CD4-positive, alpha-beta memory T cell (primary cell): Measurements from ENCODE around the gene DMAC2L. TPM values are rescaled to one million over a fixed set of nuclear protein-coding genes. Genes with fewer than 3 reads are reported as not detected.

Experiments
- CTCF ChIA-PET: fragments of 350-600 bp; sonication (Branson Sonifier 250); formaldehyde crosslinking; loops from one replicate; lab custom pipeline; 2021; ENCODE audit warnings: inconsistent platforms; ENCODE audit not compliant: partially characterized antibody; lab: Charles Lee
- POLR2A ChIA-PET: fragments of 350-600 bp; sonication (Branson Sonifier 250); formaldehyde crosslinking; loops from one replicate; lab custom pipeline; 2021; ENCODE audit not compliant: partially characterized antibody; lab: Charles Lee
- DNase-seq, 5 donors: peaks; one replicate each; pipeline versions ENCODE4 v3.0.0 to v3.0.0-alpha.2; 2020 to 2022; ENCODE audit warnings: mixed read lengths in 1 of 5
- H3K27ac ChIP-seq: one replicate; pipeline ENCODE4 v1.7.0; 2013; ENCODE audit warnings: low read depth, low read length
- H3K27me3 ChIP-seq: 2 replicates; pipeline ENCODE4 v1.7.0; 2013; ENCODE audit warnings: mild to moderate bottlenecking, low read length, moderate library complexity; ENCODE audit not compliant: insufficient read depth
- H3K36me3 ChIP-seq: 2 replicates; pipeline ENCODE4 v1.7.0; 2013; ENCODE audit warnings: mild to moderate bottlenecking, low read length, moderate library complexity; ENCODE audit not compliant: insufficient read depth
- H3K4me1 ChIP-seq: 2 replicates; pipeline ENCODE4 v1.7.0; 2013; ENCODE audit warnings: mild to moderate bottlenecking, low read length, moderate library complexity; ENCODE audit not compliant: insufficient read depth
- H3K4me3 ChIP-seq, 2 donors: one replicate each; pipeline ENCODE4 v1.7.0; 2013; ENCODE audit warnings: low read length in 2 of 2, mild to moderate bottlenecking in 1 of 2
- H3K9me3 ChIP-seq, 2 donors: one replicate each; pipeline ENCODE4 v1.7.0; 2013; ENCODE audit warnings: low read length in 2 of 2, control low read depth in 1 of 2; ENCODE audit not compliant: control insufficient read depth in 1 of 2
- H3K27ac Mint-ChIP-seq, 7 donors: one replicate each; pipeline ENCODE4 v1.8.0; 2020 to 2021; ENCODE audit warnings: mixed read lengths in 7 of 7, mild to moderate bottlenecking in 6 of 7, inconsistent platforms in 3 of 7, moderate library complexity in 3 of 7
- H3K27me3 Mint-ChIP-seq, 2 donors: one replicate each; pipeline ENCODE4 v1.8.0; 2020 to 2021; ENCODE audit warnings: mixed read lengths in 2 of 2
- H3K36me3 Mint-ChIP-seq, 2 donors: one replicate each; pipeline ENCODE4 v1.8.0; 2020 to 2021; ENCODE audit warnings: mixed read lengths in 2 of 2, inconsistent platforms in 1 of 2, mild to moderate bottlenecking in 1 of 2
- H3K4me1 Mint-ChIP-seq, 4 donors: one replicate each; pipeline ENCODE4 v1.8.0; 2020 to 2021; ENCODE audit warnings: mixed read lengths in 4 of 4, mild to moderate bottlenecking in 1 of 4
- H3K4me3 Mint-ChIP-seq, 8 donors: one replicate each; pipeline ENCODE4 v1.8.0; 2020 to 2021; ENCODE audit warnings: mixed read lengths in 8 of 8, mild to moderate bottlenecking in 7 of 8, moderate library complexity in 6 of 8, inconsistent platforms in 3 of 8
- H3K9me3 Mint-ChIP-seq, 8 donors: one replicate each; pipeline ENCODE4 v1.8.0; 2020 to 2021; ENCODE audit warnings: mixed read lengths in 8 of 8, mild to moderate bottlenecking in 5 of 8, inconsistent platforms in 3 of 8, moderate library complexity in 1 of 8
- intact Hi-C: fragments of 100-400 bp; cut with micrococcal nuclease; formaldehyde crosslinking; loops from one replicate; pipeline ENCODE4 v1.15.1; 2023
- polyA plus RNA-seq, 2 donors: library from polyadenylated mRNA; unstranded; fragments of 300-500 nt; fragmentation: Illumina TruSeq; gene quantifications; one replicate each; pipeline ENCODE4 v1.2.3, GENCODE V29; 2021
- total RNA-seq, 2 experiments: library from RNA; stranded (reverse); gene quantifications; one replicate each; pipeline ENCODE4 v1.2.3, GENCODE V29; 2021

Gene DMAC2L
- total and polyA plus RNA-seq, 4 experiments from 2014 or later, result 14.3 to 19.5 (median 17.4) TPM

DNA sequence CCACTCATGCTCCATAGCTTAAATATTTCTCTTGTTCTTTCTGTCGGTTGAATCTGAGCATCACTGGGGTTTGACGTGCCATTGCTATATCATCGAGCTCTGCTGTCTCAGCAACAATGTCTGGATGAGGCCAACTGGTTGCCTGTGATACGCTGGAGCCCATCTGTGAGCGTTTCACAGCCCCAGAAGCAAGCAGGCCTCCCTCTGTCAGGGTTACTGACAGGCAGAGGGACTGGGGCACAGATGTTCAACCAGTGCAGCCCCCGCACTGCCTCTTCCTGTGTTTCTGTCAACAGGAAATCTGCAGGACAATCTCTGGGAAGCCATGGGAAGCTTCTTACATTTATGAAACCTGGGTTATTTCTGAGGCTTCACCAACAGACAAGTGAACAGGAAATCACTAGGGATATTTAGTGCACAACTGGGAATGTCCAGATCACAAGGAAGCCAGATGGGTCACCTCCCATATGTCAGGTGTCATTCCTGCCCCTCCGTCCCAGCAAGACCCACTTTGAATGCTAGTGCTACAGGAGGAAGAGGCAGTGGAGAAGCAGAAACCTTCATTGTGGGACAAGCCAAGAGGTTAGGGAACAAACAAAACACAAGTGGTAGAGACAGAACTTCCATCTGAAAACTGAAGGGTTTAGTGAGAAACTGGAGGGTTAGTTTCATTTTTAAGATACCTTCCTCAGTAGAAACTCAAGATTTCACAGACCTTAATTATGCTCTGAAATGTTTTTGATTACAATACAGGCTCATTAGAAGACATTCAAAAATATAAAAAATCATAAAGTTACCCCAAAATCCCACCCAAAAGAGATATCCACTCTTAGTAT is 24.1 kb downstream of the DMAC2L start:
- Histone ChIP-seq H3K27ac (no peak overlapping the region), H3K4me1 (peaks cover 9% of the 10 kb centered on the region), H3K36me3 (peaks cover 6% of the 10 kb centered on the region), H3K9me3 (no peaks in the 10 kb centered on the region), H3K27me3 (no peaks in the 10 kb centered on the region), H3K4me3 (no peak overlapping the region)
- POLR2A ChIA-PET, result no interaction called here
- no peak for DNase-seq
- intact Hi-C loops, result no loop called here
- Mint-ChIP-seq H3K27ac (peak overlapping the region in 6 of 7 donors; percentile 57 to 92 (median 74)), H3K9me3 (no peaks in the 10 kb centered on the region), H3K4me3 (peak overlapping the region in 5 of 8 donors; percentile 7 to 64 (median 47)), H3K4me1 (peaks cover 10 to 14% (median 12%) of the 10 kb centered on the region in 4 donors), H3K27me3 (no peaks in the 10 kb centered on the region), H3K36me3 (peaks cover 10 to 44% of the 10 kb centered on the region in 2 donors)
- CTCF ChIA-PET, result interaction anchor here (0.6 to 3.1 kb wide), 5 partner anchors 10 to 379 kb away, joined by 3 to 15 read pairs (median 3); no protein-coding TSS in a partner anchor

GRCh38 chr14:50338587-50338986 is 26.5 kb downstream of the DMAC2L start:
- Mint-ChIP-seq H3K4me1 (peaks cover 10 to 17% (median 15%) of the 10 kb centered on the region in 4 donors), H3K36me3 (peaks cover 4 to 31% of the 10 kb centered on the region in 2 donors), H3K27me3 (no peaks in the 10 kb centered on the region), H3K9me3 (no peaks in the 10 kb centered on the region), H3K27ac (no peak overlapping the region), H3K4me3 (no peak overlapping the region)
- ChIA-PET CTCF (interaction anchor here (0.5 kb wide), 1 partner anchor 21 kb away, joined by 3 read pairs; no protein-coding TSS in a partner anchor), POLR2A (no interaction called here)
- H3K27ac ChIP-seq, result no peak overlapping the region
- H3K36me3 ChIP-seq, result peaks cover 6% of the 10 kb centered on the region
- no peak overlapping the region for H3K4me3 ChIP-seq
- no peaks in the 10 kb centered on the region for H3K9me3 ChIP-seq
- no peaks in the 10 kb centered on the region for H3K27me3 ChIP-seq
- H3K4me1 ChIP-seq, result peaks cover 9% of the 10 kb centered on the region
- DNase-seq, result no peak
- intact Hi-C loops, result no loop called here

- peak overlapping the region in 2 of 7 donors; percentile 32 to 51 for H3K27ac Mint-ChIP-seq
- Histone ChIP-seq H3K27me3 (no peaks in the 10 kb centered on the region), H3K36me3 (peaks cover 6% of the 10 kb centered on the region), H3K9me3 (no peaks in the 10 kb centered on the region), H3K4me1 (peaks cover 9% of the 10 kb centered on the region), H3K4me3 (no peak overlapping the region), H3K27ac (no peak overlapping the region)
- H3K4me1 Mint-ChIP-seq, result peaks cover 10 to 21% (median 16%) of the 10 kb centered on the region in 4 donors
- H3K36me3 Mint-ChIP-seq, result peaks cover 4 to 30% of the 10 kb centered on the region in 2 donors
- POLR2A ChIA-PET, result no interaction called here
- no peaks in the 10 kb centered on the region for H3K27me3 Mint-ChIP-seq
- H3K9me3 Mint-ChIP-seq, result no peaks in the 10 kb centered on the region
- DNase-seq, result no peak
- intact Hi-C loops, result no loop called here
- CTCF ChIA-PET, result interaction anchor here (0.9 to 1.1 kb wide), 2 partner anchors 10 to 18 kb away, joined by 3 read pairs; no protein-coding TSS in a partner anchor
- H3K4me3 Mint-ChIP-seq, result no peak overlapping the region
These were observed 27.2 kb downstream of the DMAC2L start for GRCh38 chr14:50339178-50339804.

DNA sequence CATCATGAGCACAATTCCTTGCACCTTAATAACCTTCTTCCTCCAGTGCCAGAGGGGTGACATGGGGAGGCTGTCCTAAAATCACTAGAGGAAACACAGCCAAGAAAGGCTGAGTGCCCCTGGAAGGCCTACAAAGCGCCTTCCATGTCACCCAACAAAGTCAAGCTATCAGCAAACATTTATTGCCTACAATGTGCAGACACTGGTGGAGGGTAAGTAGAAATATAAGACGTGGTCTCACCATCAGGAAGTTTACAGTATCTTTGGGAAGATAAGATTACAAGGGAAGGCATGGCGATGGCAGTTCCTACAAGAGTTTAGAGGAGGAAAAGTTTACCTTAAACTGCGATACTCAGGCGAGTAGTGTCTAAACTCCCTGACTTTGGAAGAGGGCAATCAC is 27.9 kb downstream of the DMAC2L start:
- Mint-ChIP-seq H3K4me3 (no peak overlapping the region), H3K4me1 (peaks cover 10 to 23% (median 17%) of the 10 kb centered on the region in 4 donors), H3K27ac (peak overlapping the region in 2 of 7 donors; percentile 12 to 13), H3K27me3 (no peaks in the 10 kb centered on the region), H3K9me3 (no peaks in the 10 kb centered on the region), H3K36me3 (peaks cover 4 to 30% of the 10 kb centered on the region in 2 donors)
- DNase-seq, result no peak
- no peaks in the 10 kb centered on the region for H3K9me3 ChIP-seq
- peaks cover 6% of the 10 kb centered on the region for H3K36me3 ChIP-seq
- no peak overlapping the region for H3K27ac ChIP-seq
- POLR2A ChIA-PET, result no interaction called here
- intact Hi-C loops, result no loop called here
- H3K27me3 ChIP-seq, result no peaks in the 10 kb centered on the region
- CTCF ChIA-PET, result interaction anchor here (1.1 kb wide), 1 partner anchor 19 kb away, joined by 3 read pairs; no protein-coding TSS in a partner anchor
- peaks cover 9% of the 10 kb centered on the region for H3K4me1 ChIP-seq
- H3K4me3 ChIP-seq, result no peak overlapping the region

- H3K36me3 Mint-ChIP-seq, result peaks cover 7 to 26% of the 10 kb centered on the region in 2 donors
- intact Hi-C loops, result no loop called here
- Histone ChIP-seq H3K9me3 (no peaks in the 10 kb centered on the region), H3K27me3 (no peaks in the 10 kb centered on the region), H3K4me1 (peaks cover 7% of the 10 kb centered on the region), H3K4me3 (no peak overlapping the region), H3K27ac (no peak overlapping the region), H3K36me3 (peaks cover 6% of the 10 kb centered on the region)
- peak overlapping the region in 1 of 7 donors; percentile 37 for H3K27ac Mint-ChIP-seq
- no peak for DNase-seq
- H3K4me3 Mint-ChIP-seq, result no peak overlapping the region
- peaks cover 5 to 18% (median 13%) of the 10 kb centered on the region in 4 donors for H3K4me1 Mint-ChIP-seq
- no peaks in the 10 kb centered on the region for H3K27me3 Mint-ChIP-seq
- ChIA-PET POLR2A (no interaction called here), CTCF (interaction anchor here (1.0 kb wide), 1 partner anchor 20 kb away, joined by 3 read pairs; no protein-coding TSS in a partner anchor)
- no peaks in the 10 kb centered on the region for H3K9me3 Mint-ChIP-seq
These were observed 28.8 kb downstream of the DMAC2L start for GRCh38 chr14:50340963-50341362.

- H3K9me3 Mint-ChIP-seq, result no peaks in the 10 kb centered on the region
- peaks cover 0 to 11% (median 6%) of the 10 kb centered on the region in 4 donors for H3K4me1 Mint-ChIP-seq
- H3K36me3 Mint-ChIP-seq, result peaks cover 9 to 24% of the 10 kb centered on the region in 2 donors
- H3K36me3 ChIP-seq, result peaks cover 6% of the 10 kb centered on the region
- CTCF ChIA-PET, result interaction anchor here (0.6 to 1.4 kb wide), 3 partner anchors 11 to 189 kb away, joined by 3 to 5 read pairs (median 5); no protein-coding TSS in a partner anchor
- peak overlapping the region in 4 of 7 donors; percentile 35 to 79 (median 66) for H3K27ac Mint-ChIP-seq
- H3K27me3 ChIP-seq, result no peaks in the 10 kb centered on the region
- intact Hi-C loops, result no loop called here
- DNase-seq, result peak in 3 of 5 donors; percentile 22 to 36 (median 32)
- no peaks in the 10 kb centered on the region for H3K9me3 ChIP-seq
- H3K27ac ChIP-seq, result no peak overlapping the region
- H3K4me1 ChIP-seq, result no peaks in the 10 kb centered on the region
- H3K27me3 Mint-ChIP-seq, result no peaks in the 10 kb centered on the region
- POLR2A ChIA-PET, result interaction anchor here (1.1 kb wide), 1 partner anchor 190 kb away, joined by 3 read pairs; the partner anchor contains the start of gene MAP4K5
- no peak overlapping the region for H3K4me3 ChIP-seq
- no peak overlapping the region for H3K4me3 Mint-ChIP-seq
These were observed 30.3 kb downstream of the DMAC2L start for GRCh38 chr14:50342221-50343078.
